GM21367 (cell line): ENCODE measurements around the gene NTN5.

Experiments used
- ATAC-seq: cut with Tn5 transposase; IDR thresholded peaks from one replicate; pipeline ENCODE4 v1.9.1; 2021; ENCODE audit not compliant: unreplicated experiment

Gene NTN5

GRCh38 chr19:48616041-48616436, 56.8 kb downstream of the NTN5 start:
- no peak for ATAC-seq

- ATAC-seq: no peak
Observed at GRCh38 chr19:48615231-48616040, 57.4 kb downstream of the NTN5 start.

GRCh38 chr19:48614436-48615230, 58.2 kb downstream of the NTN5 start, which contains the start of gene FAM83E:
Gene FAM83E (minus strand): TSS chr19:48615076. CDS start chr19:48613372, 1,704 bp downstream.
- ATAC-seq: no peak

GRCh38 chr19:48613852-48614435, 58.9 kb downstream of the NTN5 start:
- no peak for ATAC-seq

GRCh38 chr19:48613024-48613851, 59.6 kb downstream of the NTN5 start:
- ATAC-seq: no peak

GRCh38 chr19:48611872-48612271, 60.9 kb downstream of the NTN5 start:
- ATAC-seq: no peak
